DOHH2 (cell line): Measurements from ENCODE around the gene SMC6.

ENCODE experiments used
- H3F3A ChIP-seq: fragments of 200-600 bp; sonication (generic), shearing (Covaris generic); 2 replicates; pipeline ENCODE4 v1.6.0; 2016; ENCODE audit warnings: antibody characterized with exemption, mild to moderate bottlenecking; ENCODE audit not compliant: control insufficient read depth, insufficient read depth
- H3K27ac ChIP-seq: fragments of 200-600 bp; sonication (generic); 2 replicates; pipeline ENCODE4 v1.5.1; 2014; ENCODE audit warnings: low read depth, mild to moderate bottlenecking, low read length, moderate library complexity
- H3K27me3 ChIP-seq: fragments of 200-600 bp; sonication (generic); 2 replicates; pipeline ENCODE4 v1.6.1; 2014; ENCODE audit warnings: mild to moderate bottlenecking, low read length, mixed read lengths; ENCODE audit not compliant: control insufficient read depth
- H3K36me3 ChIP-seq: fragments of 200-600 bp; sonication (generic); 2 replicates; pipeline ENCODE4 v1.6.1; 2014; ENCODE audit warnings: mild to moderate bottlenecking, low read length, moderate library complexity, mixed read lengths; ENCODE audit not compliant: control insufficient read depth
- H3K4me1 ChIP-seq: fragments of 200-600 bp; sonication (generic); 2 replicates; pipeline ENCODE4 v1.6.1; 2014; ENCODE audit warnings: mild to moderate bottlenecking, low read length, mixed read lengths; ENCODE audit not compliant: control insufficient read depth
- H3K4me2 ChIP-seq: fragments of 200-600 bp; sonication (generic); 2 replicates; pipeline ENCODE4 v1.6.0; 2014; ENCODE audit warnings: mild to moderate bottlenecking, low read length, moderate library complexity
- H3K4me3 ChIP-seq: fragments of 200-600 bp; sonication (generic); 2 replicates; pipeline ENCODE4 v1.5.1; 2014; ENCODE audit warnings: mild to moderate bottlenecking, low read length, mixed read lengths
- H3K79me2 ChIP-seq: fragments of 200-600 bp; sonication (generic); 2 replicates; pipeline ENCODE4 v1.6.1; 2014; ENCODE audit warnings: mild to moderate bottlenecking, low read length, mixed read lengths; ENCODE audit not compliant: control insufficient read depth
- H3K9me2 ChIP-seq: fragments of 200-600 bp; sonication (generic); replicated peaks from 2 replicates; pipeline ENCODE4 v1.6.1; 2014; ENCODE audit warnings: mild to moderate bottlenecking, low read length, mixed read lengths; ENCODE audit not compliant: control insufficient read depth
- H3K9me3 ChIP-seq: fragments of 200-600 bp; sonication (generic); 2 replicates; pipeline ENCODE4 v1.6.1; 2014; ENCODE audit warnings: antibody characterized with exemption, low read length, mixed read lengths; ENCODE audit not compliant: control insufficient read depth, insufficient read depth
- H4K20me1 ChIP-seq: fragments of 200-600 bp; sonication (generic); 2 replicates; pipeline ENCODE4 v1.6.0; 2014; ENCODE audit warnings: low read depth, mild to moderate bottlenecking, antibody characterized with exemption, low read length, moderate library complexity; ENCODE audit not compliant: control insufficient read depth, insufficient read depth
- EZH2phosphoT487 ChIP-seq: fragments of 200-600 bp; sonication (generic); IDR thresholded peaks from 2 replicates; pipeline ENCODE4 v1.6.1; 2017; ENCODE audit warnings: borderline replicate concordance, mild to moderate bottlenecking, antibody characterized with exemption, low read length, moderate library complexity, mixed read lengths
- TF ChIP-seq, protein P1 (sequence below): fragments of 200-600 bp; sonication (generic); IDR thresholded peaks from one replicate; pipeline ENCODE4 v1.5.1; 2014; ENCODE audit warnings: antibody characterized with exemption, mild to moderate bottlenecking, low read depth, low read length; ENCODE audit not compliant: poor library complexity, severe bottlenecking

Gene SMC6

DNA sequence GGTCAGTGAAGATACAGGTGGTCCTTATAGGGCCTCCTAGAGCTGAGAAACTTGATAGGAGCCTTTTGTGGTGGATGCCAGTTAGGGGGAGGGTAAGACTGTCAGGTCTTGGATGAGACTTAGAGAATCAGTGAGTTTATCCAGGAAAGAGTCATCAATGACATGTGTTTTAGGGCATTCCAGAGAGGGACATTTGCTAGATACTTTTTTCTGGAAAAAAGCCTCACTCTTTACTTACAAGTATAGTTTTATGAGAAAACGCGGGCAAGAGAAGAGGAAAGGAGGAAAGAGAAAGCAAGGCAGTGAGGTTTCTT lies 38.2 kb upstream of the SMC6 start:
- no peaks in the 10 kb centered on the region for H3K79me2 ChIP-seq
- no peak overlapping the region for H3K4me2 ChIP-seq
- no peaks in the 10 kb centered on the region for H3K36me3 ChIP-seq
- TF ChIP-seq, protein P1, sequence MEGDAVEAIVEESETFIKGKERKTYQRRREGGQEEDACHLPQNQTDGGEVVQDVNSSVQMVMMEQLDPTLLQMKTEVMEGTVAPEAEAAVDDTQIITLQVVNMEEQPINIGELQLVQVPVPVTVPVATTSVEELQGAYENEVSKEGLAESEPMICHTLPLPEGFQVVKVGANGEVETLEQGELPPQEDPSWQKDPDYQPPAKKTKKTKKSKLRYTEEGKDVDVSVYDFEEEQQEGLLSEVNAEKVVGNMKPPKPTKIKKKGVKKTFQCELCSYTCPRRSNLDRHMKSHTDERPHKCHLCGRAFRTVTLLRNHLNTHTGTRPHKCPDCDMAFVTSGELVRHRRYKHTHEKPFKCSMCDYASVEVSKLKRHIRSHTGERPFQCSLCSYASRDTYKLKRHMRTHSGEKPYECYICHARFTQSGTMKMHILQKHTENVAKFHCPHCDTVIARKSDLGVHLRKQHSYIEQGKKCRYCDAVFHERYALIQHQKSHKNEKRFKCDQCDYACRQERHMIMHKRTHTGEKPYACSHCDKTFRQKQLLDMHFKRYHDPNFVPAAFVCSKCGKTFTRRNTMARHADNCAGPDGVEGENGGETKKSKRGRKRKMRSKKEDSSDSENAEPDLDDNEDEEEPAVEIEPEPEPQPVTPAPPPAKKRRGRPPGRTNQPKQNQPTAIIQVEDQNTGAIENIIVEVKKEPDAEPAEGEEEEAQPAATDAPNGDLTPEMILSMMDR = no peak
- TF ChIP-seq EZH2phosphoT487 = no peak
- H3K9me3 ChIP-seq = no peaks in the 10 kb centered on the region
- no peaks in the 10 kb centered on the region for H3K4me1 ChIP-seq
- H3F3A ChIP-seq = peaks cover 4% of the 10 kb centered on the region; the same call in 1 of the 2 replicates
- H4K20me1 ChIP-seq = no peaks in the 10 kb centered on the region; the same call in 1 of the 2 replicates
- no peak overlapping the region for H3K27ac ChIP-seq
- H3K4me3 ChIP-seq = no peak overlapping the region
- peaks cover 10% of the 10 kb centered on the region; the same call in 1 of the 2 replicates for H3K27me3 ChIP-seq
- H3K9me2 ChIP-seq = no peaks in the 10 kb centered on the region

DNA sequence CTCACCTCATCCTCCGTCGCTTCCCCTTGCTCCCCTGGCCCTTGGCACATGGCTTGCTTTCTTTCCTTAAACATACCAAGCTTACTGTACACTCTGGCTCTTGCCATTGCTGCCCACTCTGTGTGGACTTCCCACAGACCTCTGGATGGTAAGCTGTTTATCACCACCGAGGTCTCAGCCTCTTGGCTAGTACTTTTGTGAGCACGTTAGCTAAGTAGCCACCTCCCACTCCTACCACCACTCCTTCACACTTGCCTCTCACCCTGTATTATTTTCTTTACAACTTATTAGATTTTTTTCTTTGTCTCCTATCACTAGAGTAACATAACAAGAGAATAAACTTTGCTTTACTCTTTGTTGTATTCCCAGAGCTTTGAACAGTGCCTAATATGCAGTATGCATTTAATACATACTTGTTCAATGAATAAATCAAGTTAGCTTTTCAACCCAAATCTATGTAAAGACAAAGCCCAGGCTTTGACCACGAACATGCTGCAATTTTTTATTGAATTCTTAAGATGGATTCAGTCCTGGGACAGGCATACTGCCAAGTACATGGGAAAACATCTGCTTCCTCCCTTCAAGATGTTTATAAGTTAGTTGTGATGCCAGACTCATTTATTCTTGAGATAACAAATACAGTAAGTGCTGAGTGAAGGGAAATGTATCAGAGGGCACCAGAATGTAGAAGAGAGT lies 37.7 kb upstream of the SMC6 start:
- no peak overlapping the region for H3K27ac ChIP-seq
- TF ChIP-seq, protein P1 = no peak
- TF ChIP-seq EZH2phosphoT487 = no peak
- H4K20me1 ChIP-seq = no peaks in the 10 kb centered on the region; the same call in 1 of the 2 replicates
- no peak overlapping the region for H3K4me3 ChIP-seq
- peaks cover 4% of the 10 kb centered on the region; the same call in 1 of the 2 replicates for H3F3A ChIP-seq
- no peaks in the 10 kb centered on the region for H3K36me3 ChIP-seq
- no peak overlapping the region for H3K4me2 ChIP-seq
- H3K79me2 ChIP-seq = no peaks in the 10 kb centered on the region
- no peaks in the 10 kb centered on the region for H3K9me3 ChIP-seq
- no peaks in the 10 kb centered on the region for H3K9me2 ChIP-seq
- H3K4me1 ChIP-seq = no peaks in the 10 kb centered on the region
- peaks cover 10% of the 10 kb centered on the region; the same call in 1 of the 2 replicates for H3K27me3 ChIP-seq

DNA sequence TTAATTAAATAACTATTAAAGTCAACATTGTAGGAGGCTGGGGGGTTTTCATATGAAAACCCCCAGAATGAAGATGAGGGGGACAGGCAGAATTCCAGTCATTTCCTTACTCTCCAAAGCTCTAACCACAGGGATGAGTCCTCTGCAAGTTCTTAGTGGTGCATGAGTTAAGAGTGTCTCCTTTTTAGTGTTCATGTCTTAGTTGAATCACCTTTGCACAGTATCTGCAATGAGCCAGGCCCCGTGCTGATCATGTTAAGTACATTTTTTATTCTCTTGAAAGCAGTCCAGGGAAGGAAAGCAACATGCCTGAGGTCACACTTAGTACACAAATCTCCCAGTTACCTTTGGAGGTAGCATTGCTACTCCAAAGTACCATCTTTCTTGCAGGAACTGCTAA lies 36.9 kb upstream of the SMC6 start:
- no peaks in the 10 kb centered on the region for H3K9me3 ChIP-seq
- H3K27me3 ChIP-seq = peaks cover 10% of the 10 kb centered on the region; the same call in 1 of the 2 replicates
- TF ChIP-seq, protein P1 = no peak
- no peak for TF ChIP-seq EZH2phosphoT487
- H3K79me2 ChIP-seq = no peaks in the 10 kb centered on the region
- no peak overlapping the region for H3K27ac ChIP-seq
- no peaks in the 10 kb centered on the region for H3K36me3 ChIP-seq
- no peaks in the 10 kb centered on the region; the same call in 1 of the 2 replicates for H4K20me1 ChIP-seq
- no peak overlapping the region for H3K4me2 ChIP-seq
- H3K9me2 ChIP-seq = no peaks in the 10 kb centered on the region
- peaks cover 4% of the 10 kb centered on the region; the same call in 1 of the 2 replicates for H3F3A ChIP-seq
- H3K4me3 ChIP-seq = no peak overlapping the region
- no peaks in the 10 kb centered on the region for H3K4me1 ChIP-seq
